ENCODE results near the gene BICD1.

GRCh38 chr12:32211066-32211899 lies 104.6 kb downstream of the BICD1 start:
- TF ChIP-seq CTCF (IDR thresholded peaks at IDR 0.05): no peak
- no peak for TF ChIP-seq EZH2 (IDR thresholded peaks at IDR 0.05; ENCODE audit: borderline replicate concordance, insufficient read depth, low read depth, low read length, poor library complexity, severe bottlenecking)
